Gastrocnemius medialis (tissue), 4 donors: ENCODE results near the gene PTPN21.

Experiments
- CTCF ChIP-seq, 5 experiments: fragments of 450-650 bp in 3 of 5; fragments of 200-600 bp in 2 of 5; sonication (generic) in 2 of 5; IDR thresholded peaks in 4 of 5; conservative IDR thresholded peaks in 1 of 5; 1 replicate in 4 of 5; 2 replicates in 1 of 5; pipeline ENCODE4 v1.5.1; 2016 to 2019; ENCODE audit warnings: antibody characterized with exemption in 5 of 5, mild to moderate bottlenecking in 3 of 5, moderate library complexity in 3 of 5
- POLR2A ChIP-seq, 2 donors: fragments of 450-650 bp; IDR thresholded peaks; one replicate each; pipeline ENCODE4 v1.6.1; 2017; ENCODE audit warnings: antibody characterized with exemption in 2 of 2, mild to moderate bottlenecking in 2 of 2, moderate library complexity in 2 of 2

- TF ChIP-seq CTCF (IDR thresholded peaks at IDR 0.05 in 4 of 5, conservative IDR thresholded peaks at IDR 0.05 in 1 of 5) (no peak), POLR2A (IDR thresholded peaks at IDR 0.05) (no peak)
These were observed 13.5 kb downstream of the PTPN21 start for GRCh38 chr14:88541324-88541723.
